ENCODE results near the gene PRAME.

PRAME gene

DNA sequence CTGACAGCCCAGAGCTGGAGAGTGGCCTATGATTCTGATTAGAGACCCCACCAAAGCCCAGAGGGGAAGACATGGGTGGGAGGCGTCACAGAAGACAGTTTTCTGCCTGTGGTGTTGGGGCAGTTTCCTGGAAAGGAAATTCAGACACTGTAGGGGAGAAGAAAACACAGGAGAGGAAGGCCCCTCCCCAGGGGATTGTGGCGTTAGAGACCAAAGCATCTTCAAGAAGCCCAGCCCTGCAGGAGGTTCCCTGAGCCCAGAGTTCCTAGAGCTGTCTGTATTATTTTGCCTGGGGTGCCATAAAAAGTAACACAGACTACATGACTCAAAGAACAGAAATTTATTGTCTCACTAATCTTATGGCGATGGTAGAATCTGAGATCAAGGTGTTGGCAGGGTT, 40.2 kb upstream of the PRAME start:
- TF ChIP-seq REST (IDR thresholded peaks at IDR 0.05; ENCODE audit: low read depth) (no peak), CEBPB (IDR thresholded peaks at IDR 0.05) (no peak), TAF1 (IDR thresholded peaks at IDR 0.05; ENCODE audit: low read depth) (no peak), TCF12 (IDR thresholded peaks at IDR 0.05; ENCODE audit: low read depth) (no peak), EP300 (IDR thresholded peaks at IDR 0.05; ENCODE audit: borderline replicate concordance) (no peak), YY1 (IDR thresholded peaks at IDR 0.05; ENCODE audit: low read depth) (no peak), CREB1 (IDR thresholded peaks at IDR 0.05; ENCODE audit: low read depth) (no peak), TEAD4 (IDR thresholded peaks at IDR 0.05) (no peak), ZBTB7A (IDR thresholded peaks at IDR 0.05; ENCODE audit: low read depth) (no peak)

DNA sequence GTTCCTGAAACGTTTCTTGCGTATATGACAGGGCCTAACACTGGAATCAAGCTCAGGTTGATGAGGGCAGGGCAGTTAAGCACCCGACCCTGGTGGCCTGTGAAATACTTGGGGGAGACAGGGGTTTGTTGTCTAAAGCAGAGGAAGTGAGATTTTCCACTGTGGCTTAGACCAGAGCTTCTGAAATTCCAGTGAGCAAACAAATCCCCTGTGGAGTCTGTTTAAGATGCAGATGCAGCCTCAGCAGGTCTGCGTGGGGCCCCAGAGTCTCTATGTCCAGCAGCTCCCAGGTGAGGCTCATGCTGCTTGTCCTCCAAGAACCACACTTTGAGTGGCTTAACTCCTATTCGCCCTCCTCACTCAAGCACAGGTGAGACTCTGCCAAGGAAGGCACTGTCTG, 39.1 kb upstream of the PRAME start:
- TF ChIP-seq NFIC (IDR thresholded peaks at IDR 0.05) (no peak), REST (IDR thresholded peaks at IDR 0.05; ENCODE audit: low read depth) (no peak), CREB1 (IDR thresholded peaks at IDR 0.05; ENCODE audit: low read depth) (no peak), TEAD4 (IDR thresholded peaks at IDR 0.05) (no peak)

GRCh38 chr22:22595001-22595835, 36.2 kb upstream of the PRAME start:
- no peak for TF ChIP-seq CEBPB (IDR thresholded peaks at IDR 0.05)
- TF ChIP-seq REST (IDR thresholded peaks at IDR 0.05; ENCODE audit: low read depth) = no peak
- no peak for TF ChIP-seq YY1 (IDR thresholded peaks at IDR 0.05; ENCODE audit: low read depth)
- no peak for TF ChIP-seq MAX (IDR thresholded peaks at IDR 0.05)
- no peak for TF ChIP-seq RAD21 (IDR thresholded peaks at IDR 0.05; ENCODE audit: low read depth)
- no peak for TF ChIP-seq CREB1 (IDR thresholded peaks at IDR 0.05; ENCODE audit: low read depth)
- TF ChIP-seq NFIC (IDR thresholded peaks at IDR 0.05) = no peak
- TF ChIP-seq FOXM1 (IDR thresholded peaks at IDR 0.05; ENCODE audit: borderline replicate concordance, low read depth) = no peak
- no peak for TF ChIP-seq EP300 (IDR thresholded peaks at IDR 0.05; ENCODE audit: borderline replicate concordance)
- no peak for TF ChIP-seq TAF1 (IDR thresholded peaks at IDR 0.05; ENCODE audit: low read depth)
- no peak for TF ChIP-seq ZBTB7A (IDR thresholded peaks at IDR 0.05; ENCODE audit: low read depth)
- no peak for TF ChIP-seq EGR1 (IDR thresholded peaks at IDR 0.05)
- no peak for TF ChIP-seq TCF12 (IDR thresholded peaks at IDR 0.05; ENCODE audit: low read depth)
- TF ChIP-seq, protein P1, sequence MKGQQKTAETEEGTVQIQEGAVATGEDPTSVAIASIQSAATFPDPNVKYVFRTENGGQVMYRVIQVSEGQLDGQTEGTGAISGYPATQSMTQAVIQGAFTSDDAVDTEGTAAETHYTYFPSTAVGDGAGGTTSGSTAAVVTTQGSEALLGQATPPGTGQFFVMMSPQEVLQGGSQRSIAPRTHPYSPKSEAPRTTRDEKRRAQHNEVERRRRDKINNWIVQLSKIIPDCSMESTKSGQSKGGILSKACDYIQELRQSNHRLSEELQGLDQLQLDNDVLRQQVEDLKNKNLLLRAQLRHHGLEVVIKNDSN (IDR thresholded peaks at IDR 0.05) = no peak

DNA sequence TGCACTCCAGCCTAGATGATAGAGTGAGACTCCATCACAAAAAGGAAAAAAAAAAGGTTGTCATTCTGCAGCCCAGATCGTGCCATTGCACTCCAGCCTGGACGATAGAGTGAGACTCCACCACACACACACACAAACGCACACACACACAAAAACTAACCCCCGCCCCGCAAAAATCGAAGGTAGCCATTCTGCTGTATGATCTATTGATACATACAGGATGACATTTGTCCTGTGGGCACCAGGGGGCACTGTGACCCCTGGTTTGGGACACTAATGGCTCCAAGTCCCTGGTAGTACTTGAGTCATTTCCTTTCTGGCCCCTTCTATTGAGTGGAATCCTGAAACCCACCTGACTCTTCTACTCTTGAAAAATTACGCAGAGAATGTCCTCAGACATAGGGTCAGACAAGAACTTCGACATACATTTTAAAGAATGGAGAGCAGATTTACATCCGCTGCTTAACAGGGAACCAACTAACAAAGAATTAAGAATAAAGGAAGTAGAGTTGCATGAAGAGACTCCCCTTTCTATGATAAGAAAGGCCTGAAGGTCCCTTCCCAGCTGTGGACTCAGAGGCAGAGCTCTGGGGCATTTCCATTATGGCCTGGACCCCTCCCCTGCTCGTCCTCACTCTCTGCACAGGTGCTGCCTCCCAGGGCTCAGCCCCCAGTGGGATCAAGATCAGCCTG, 35.0 kb upstream of the PRAME start:
- TF ChIP-seq RAD21 (IDR thresholded peaks at IDR 0.05; ENCODE audit: low read depth) (peak; percentile 60), CREB1 (IDR thresholded peaks at IDR 0.05; ENCODE audit: low read depth) (no peak), YY1 (IDR thresholded peaks at IDR 0.05; ENCODE audit: low read depth) (0 out of 2 replicates have a peak, but pooled peaks have one; percentile 29)

DNA sequence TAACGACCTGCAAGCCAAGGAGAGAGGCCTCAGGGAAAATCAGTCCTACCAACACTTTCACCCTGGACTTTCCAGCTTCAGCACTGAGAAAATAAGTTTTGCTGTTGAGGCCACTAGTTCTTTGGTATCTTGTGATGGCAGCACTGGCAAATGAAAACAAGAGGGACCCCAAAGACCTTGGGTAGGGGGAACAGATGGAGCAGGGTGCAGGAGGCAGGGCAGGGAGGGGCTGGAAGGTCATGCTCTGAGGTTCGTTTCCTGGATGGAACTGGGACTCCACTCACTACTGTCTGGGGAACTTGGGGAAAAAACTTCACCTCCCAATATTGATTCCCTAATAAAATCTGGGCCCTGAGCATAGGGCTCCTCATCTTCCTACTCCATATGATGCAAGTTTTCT, 34.2 kb upstream of the PRAME start:
- TF ChIP-seq TEAD4 (IDR thresholded peaks at IDR 0.05) (no peak), REST (IDR thresholded peaks at IDR 0.05; ENCODE audit: low read depth) (no peak), NFIC (IDR thresholded peaks at IDR 0.05) (no peak), EP300 (IDR thresholded peaks at IDR 0.05; ENCODE audit: borderline replicate concordance) (no peak), CREB1 (IDR thresholded peaks at IDR 0.05; ENCODE audit: low read depth) (no peak), CEBPB (IDR thresholded peaks at IDR 0.05) (no peak), FOXM1 (IDR thresholded peaks at IDR 0.05; ENCODE audit: borderline replicate concordance, low read depth) (no peak), YY1 (IDR thresholded peaks at IDR 0.05; ENCODE audit: low read depth) (no peak), ZBTB7A (IDR thresholded peaks at IDR 0.05; ENCODE audit: low read depth) (no peak), TAF1 (IDR thresholded peaks at IDR 0.05; ENCODE audit: low read depth) (no peak), EGR1 (IDR thresholded peaks at IDR 0.05) (no peak), RAD21 (IDR thresholded peaks at IDR 0.05; ENCODE audit: low read depth) (no peak)
- TF ChIP-seq, protein P1 (IDR thresholded peaks at IDR 0.05) = no peak

Data from Ishikawa (cell line).